Panc1 (cell line): Measurements from ENCODE around the gene APOBEC3B. TPM values are rescaled to one million over a fixed set of nuclear protein-coding genes. Genes with fewer than 3 reads are reported as not detected.
"Not testable (repeated sequence)": the region's sequence is repeated elsewhere in the genome, so short reads cannot be mapped to it uniquely, and the experiment has no call there.

ENCODE experiments used
- ATAC-seq: fragments of 200-7000 bp; cut with Tn5 transposase; 2 replicates; pipeline ENCODE4 v1.9.1; 2020; ENCODE audit warnings: mild to moderate bottlenecking, moderate library complexity
- BruUV-seq: library from RNA; stranded (reverse); fragments of 400-500 nt; replicated peaks from 2 replicates; lab custom pipeline; 2021; lab: Mats Ljungman, UMichigan
- CTCF ChIA-PET: fragments of 300-600 bp; sonication (Branson Sonifier 250); formaldehyde crosslinking; loops from one replicate; lab custom pipeline; 2022; ENCODE audit warnings: antibody characterized with exemption; lab: Charles Lee
- POLR2A ChIA-PET: fragments of 300-600 bp; sonication (Branson Sonifier 250); formaldehyde crosslinking; loops from one replicate; lab custom pipeline; 2022; ENCODE audit warnings: antibody characterized with exemption; lab: Charles Lee
- DNase-seq: peaks from one replicate; pipeline ENCODE4 v3.0.0-alpha.2; 2010; ENCODE audit warnings: low read depth, low spot score
- H3K27ac ChIP-seq: 2 replicates; pipeline ENCODE4 v1.5.1; 2011; ENCODE audit warnings: mild to moderate bottlenecking, low read length, inconsistent platforms
- H3K27me3 ChIP-seq: fragments of 200-500 bp; sonication (Bioruptor generic); 2 replicates; pipeline ENCODE4 v1.6.0; 2014; ENCODE audit warnings: low read length, inconsistent platforms; ENCODE audit not compliant: control insufficient read depth, insufficient read depth
- H3K36me3 ChIP-seq: fragments of 200-500 bp; sonication (Bioruptor generic); 2 replicates; pipeline ENCODE4 v1.5.1; 2014; ENCODE audit warnings: inconsistent platforms, mild to moderate bottlenecking, low read length, moderate library complexity; ENCODE audit not compliant: control insufficient read depth, insufficient read depth
- H3K4me1 ChIP-seq: 2 replicates; pipeline ENCODE4 v1.5.1; 2011; ENCODE audit warnings: inconsistent platforms, mild to moderate bottlenecking, low read length, moderate library complexity; ENCODE audit not compliant: control insufficient read depth, insufficient read depth
- H3K4me3 ChIP-seq, 2 experiments: 2 replicates each; pipeline ENCODE4 v1.5.1; 2011 to 2012; ENCODE audit warnings: low read depth in 2 of 2, low read length in 2 of 2, mild to moderate bottlenecking in 2 of 2, inconsistent platforms in 1 of 2, moderate library complexity in 1 of 2
- H3K9me3 ChIP-seq: fragments of 200-500 bp; sonication (Bioruptor generic); 2 replicates; pipeline ENCODE4 v1.5.1; 2014; ENCODE audit warnings: low read depth, mild to moderate bottlenecking, inconsistent platforms, low read length, moderate library complexity; ENCODE audit not compliant: control insufficient read depth, insufficient read depth
- CTCF ChIP-seq: fragments of 450-650 bp; IDR thresholded peaks from 2 replicates; pipeline ENCODE4 v1.5.1; 2017; ENCODE audit warnings: mild to moderate bottlenecking
- POLR2AphosphoS5 ChIP-seq: IDR thresholded peaks from 2 replicates; pipeline ENCODE4 v1.6.1; 2012; ENCODE audit warnings: mild to moderate bottlenecking, low read depth, low read length, moderate library complexity
- REST ChIP-seq, 2 experiments: IDR thresholded peaks; 2 replicates each; pipeline ENCODE4 v1.6.1; 2011 to 2012; ENCODE audit warnings: low read depth in 2 of 2, control low read depth in 1 of 2, low read length in 1 of 2, mild to moderate bottlenecking in 1 of 2, moderate library complexity in 1 of 2; ENCODE audit not compliant: insufficient read depth in 1 of 2
- SIN3A ChIP-seq: IDR thresholded peaks from 2 replicates; pipeline ENCODE4 v1.6.1; 2012; ENCODE audit warnings: low read depth, mild to moderate bottlenecking, low read length, moderate library complexity, borderline replicate concordance; ENCODE audit not compliant: insufficient read depth
- TCF7L2 ChIP-seq: IDR thresholded peaks from 2 replicates; pipeline ENCODE4 v1.6.1; 2011; ENCODE audit warnings: mild to moderate bottlenecking, low read depth, low read length, inconsistent platforms
- in situ Hi-C: cut with HindIII; loops from 2 replicates; pipeline ENCODE4 v1.10.0; 2016; ENCODE audit warnings: low sequenced_read_pairs, low pct_unique_long_range_greater_than_20kb
- intact Hi-C: fragments of 100-400 bp; cut with micrococcal nuclease; formaldehyde crosslinking; loops from one replicate; pipeline ENCODE4 v1.10.0; 2022; ENCODE audit not compliant: unreplicated experiment
- total RNA-seq: library from RNA; stranded (reverse); gene quantifications from one replicate; pipeline ENCODE4 v1.2.1, GENCODE V29; 2021; ENCODE audit not compliant: unreplicated experiment

The APOBEC3B gene
- total RNA-seq, 1 experiment from 2014 or later, result 15.6 TPM

- in situ Hi-C loops, result no loop called here
These were observed 24.1 kb upstream of the APOBEC3B start for GRCh38 chr22:38957808-38958650.

GRCh38 chr22:38958651-38958943, 23.6 kb upstream of the APOBEC3B start:
- H3K9me3 ChIP-seq, POLR2A ChIA-PET, BruUV-seq, H3K27me3 ChIP-seq, DNase-seq, H3K36me3 ChIP-seq, in situ Hi-C loops, H3K4me1 ChIP-seq, intact Hi-C loops, H3K4me3 ChIP-seq, ATAC-seq, H3K27ac ChIP-seq, CTCF ChIA-PET: not testable (repeated sequence)

More at GRCh38 chr22:38957808-38958650, 24.1 kb upstream of the APOBEC3B start:
- H3K27me3 ChIP-seq, result 0 out of 2 replicates have a peak, but pooled peaks cover 2% of the 10 kb centered on the region
- CTCF ChIA-PET, result interaction anchor here (0.8 kb wide), 1 partner anchor 30 kb away, joined by 3 read pairs; no protein-coding TSS in a partner anchor
- DNase-seq (no peak), ATAC-seq (no peak)
- intact Hi-C loops, result no loop called here
- H3K27ac ChIP-seq, result no peak overlapping the region
- POLR2A ChIA-PET, result no interaction called here
- H3K9me3 ChIP-seq, result no peaks in the 10 kb centered on the region
- no peak overlapping the region for H3K4me3 ChIP-seq
- TF ChIP-seq REST (IDR thresholded peaks at IDR 0.05; ENCODE audit: insufficient read depth in 1 of 2, low read depth in 2 of 2, low read length in 1 of 2) (no peak), SIN3A (no peak), POLR2AphosphoS5 (no peak)
- no TSS peak for BruUV-seq
- H3K36me3 ChIP-seq, result no peaks in the 10 kb centered on the region
- no peaks in the 10 kb centered on the region for H3K4me1 ChIP-seq

GRCh38 chr22:38959590-38959989, 22.6 kb upstream of the APOBEC3B start:
- TF ChIP-seq TCF7L2 (no peak), SIN3A (no peak), CTCF (no peak), POLR2AphosphoS5 (no peak), REST (IDR thresholded peaks at IDR 0.05; ENCODE audit: insufficient read depth in 1 of 2, low read depth in 2 of 2, low read length in 1 of 2) (no peak)
- H3K27me3 ChIP-seq, result 0 out of 2 replicates have a peak, but pooled peaks cover 2% of the 10 kb centered on the region
- H3K36me3 ChIP-seq, result no peaks in the 10 kb centered on the region
- intact Hi-C loops (no loop called here), in situ Hi-C loops (no loop called here)
- H3K9me3 ChIP-seq, result no peaks in the 10 kb centered on the region
- ChIA-PET CTCF (no interaction called here), POLR2A (no interaction called here)
- BruUV-seq, result no TSS peak
- H3K4me3 ChIP-seq, result no peak overlapping the region
- no peak overlapping the region for H3K27ac ChIP-seq
- H3K4me1 ChIP-seq, result no peaks in the 10 kb centered on the region; the same call in 1 of the 2 replicates
- DNase-seq (no peak), ATAC-seq (no peak)

- BruUV-seq, H3K9me3 ChIP-seq, POLR2A ChIA-PET, H3K4me1 ChIP-seq, in situ Hi-C loops, ATAC-seq, CTCF ChIA-PET, H3K27ac ChIP-seq, H3K4me3 ChIP-seq, intact Hi-C loops, DNase-seq, H3K27me3 ChIP-seq, H3K36me3 ChIP-seq: not testable (repeated sequence)
These were observed 21.5 kb upstream of the APOBEC3B start for GRCh38 chr22:38960673-38961072.
